ENCODE results near the gene STAT3. TPM values are rescaled to one million over a fixed set of nuclear protein-coding genes. Genes with fewer than 3 reads are reported as not detected.
A peak's percentile ranks its signal among the peaks of the same experiment; 100 is the strongest.

Gene STAT3
- total and polyA plus RNA-seq, 9 of the 15 experiments (the other 6 are each of a cell fraction or from before 2014, with no cell fraction given): 90.0 to 179 (median 114) TPM

GRCh38 chr17:42388381-42389134 is at the start of gene STAT3 (continued):
- TF ChIP-seq, protein P1, sequence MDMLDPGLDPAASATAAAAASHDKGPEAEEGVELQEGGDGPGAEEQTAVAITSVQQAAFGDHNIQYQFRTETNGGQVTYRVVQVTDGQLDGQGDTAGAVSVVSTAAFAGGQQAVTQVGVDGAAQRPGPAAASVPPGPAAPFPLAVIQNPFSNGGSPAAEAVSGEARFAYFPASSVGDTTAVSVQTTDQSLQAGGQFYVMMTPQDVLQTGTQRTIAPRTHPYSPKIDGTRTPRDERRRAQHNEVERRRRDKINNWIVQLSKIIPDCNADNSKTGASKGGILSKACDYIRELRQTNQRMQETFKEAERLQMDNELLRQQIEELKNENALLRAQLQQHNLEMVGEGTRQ (CRISPR knock-in tag; IDR thresholded peaks at IDR 0.05): no peak
- TF ChIP-seq ZNF79 (CRISPR knock-in tag; IDR thresholded peaks at IDR 0.05; ENCODE audit: low read depth) (no peak), POLR2G (IDR thresholded peaks at IDR 0.05; ENCODE audit: low read depth, low read length) (peak; percentile 91), POLR2B (IDR thresholded peaks at IDR 0.05; ENCODE audit: low read depth, partially characterized antibody) (no peak), ZNF395 (CRISPR knock-in tag; IDR thresholded peaks at IDR 0.05) (peak; percentile 57), BRD4 (IDR thresholded peaks at IDR 0.05) (no peak), PCBP2 (IDR thresholded peaks at IDR 0.05; ENCODE audit: low read depth, low read length, poor library complexity, severe bottlenecking) (no peak), ZNF324 (CRISPR knock-in tag; IDR thresholded peaks at IDR 0.05) (no peak), ZNF133 (CRISPR knock-in tag; IDR thresholded peaks at IDR 0.05) (no peak), EHMT2 (IDR thresholded peaks at IDR 0.05) (no peak), HEY1 (CRISPR knock-in tag; IDR thresholded peaks at IDR 0.05; ENCODE audit: borderline replicate concordance) (no peak), ARID1B (IDR thresholded peaks at IDR 0.05) (peak; percentile 59; the same call in 1 of the 2 replicates), E2F3 (CRISPR knock-in tag; IDR thresholded peaks at IDR 0.05) (no peak), PHB2 (IDR thresholded peaks at IDR 0.05; ENCODE audit: low read depth) (no peak), RBM39 (optimal IDR thresholded peaks at IDR 0.05; ENCODE audit: low read depth, low read length) (peak; percentile 92), SRSF3 (IDR thresholded peaks at IDR 0.05; ENCODE audit: insufficient read depth, low read length) (no peak), ELF4 (CRISPR knock-in tag; IDR thresholded peaks at IDR 0.05) (no peak), SRF (CRISPR knock-in tag; IDR thresholded peaks at IDR 0.05) (peak in 1 of 2 experiments; percentile 29; a peak in 1 of 4 replicates), IRF9 (tag; IDR thresholded peaks at IDR 0.05) (no peak), NFE2 (IDR thresholded peaks at IDR 0.05; ENCODE audit: low read depth) (peak; percentile 1; the same call in 1 of the 2 replicates), NCOA1 (IDR thresholded peaks at IDR 0.05; ENCODE audit: low read depth) (peak; percentile 70), ZNF384 (IDR thresholded peaks at IDR 0.05; ENCODE audit: low read depth, low read length) (no peak), IRF2 (CRISPR knock-in tag; IDR thresholded peaks at IDR 0.05) (no peak), SMAD2 (IDR thresholded peaks at IDR 0.05; ENCODE audit: low read depth, low read length) (no peak), OTX1 (CRISPR knock-in tag; IDR thresholded peaks at IDR 0.05) (no peak), BACH1 (tag; IDR thresholded peaks at IDR 0.05) (no peak), MXI1 (IDR thresholded peaks at IDR 0.05; ENCODE audit: low read depth, low read length) (peak; percentile 83), CBFB (CRISPR knock-in tag; IDR thresholded peaks at IDR 0.05) (no peak)
